Skeletal muscle tissue (tissue), 4 donors: Measurements from ENCODE around the gene CLEC11A. TPM values are rescaled to one million over a fixed set of nuclear protein-coding genes. Genes with fewer than 3 reads are reported as not detected.
A peak's percentile ranks its signal among the peaks of the same experiment; 100 is the strongest.

ENCODE experiments used
- H3K27ac ChIP-seq: one replicate; pipeline ENCODE4 v1.7.0; 2013; ENCODE audit warnings: mild to moderate bottlenecking, low read depth, low read length, inconsistent platforms
- H3K27me3 ChIP-seq, 3 donors: one replicate each; pipeline ENCODE4 v1.7.0; 2013; ENCODE audit warnings: low read length in 3 of 3; ENCODE audit not compliant: control insufficient read depth in 3 of 3, insufficient read depth in 3 of 3
- H3K36me3 ChIP-seq, 3 donors: one replicate each; pipeline ENCODE4 v1.7.0; 2013; ENCODE audit warnings: low read length in 3 of 3; ENCODE audit not compliant: control insufficient read depth in 3 of 3, insufficient read depth in 3 of 3
- H3K4me1 ChIP-seq, 3 donors: one replicate each; pipeline ENCODE4 v1.7.0; 2013; ENCODE audit warnings: low read length in 3 of 3, mild to moderate bottlenecking in 3 of 3; ENCODE audit not compliant: control insufficient read depth in 3 of 3, insufficient read depth in 3 of 3
- H3K4me3 ChIP-seq, 3 donors: one replicate each; pipeline ENCODE4 v1.7.0; 2013; ENCODE audit warnings: low read length in 3 of 3
- H3K9ac ChIP-seq, 3 donors: one replicate each; pipeline ENCODE4 v1.7.0; 2013; ENCODE audit warnings: low read length in 3 of 3, mild to moderate bottlenecking in 3 of 3, moderate library complexity in 2 of 3, low read depth in 1 of 3
- H3K9me3 ChIP-seq, 3 donors: one replicate each; pipeline ENCODE4 v1.7.0; 2013; ENCODE audit warnings: low read length in 3 of 3; ENCODE audit not compliant: control insufficient read depth in 3 of 3
- total RNA-seq: library from RNA; depleted of rRNA; stranded (reverse); fragments of >200 nt; gene quantifications from one replicate; pipeline ENCODE4 v1.2.3, GENCODE V29; 2014
- donor health status: Osteomylitis.

The CLEC11A gene
- total RNA-seq, 1 donor from 2014 or later, result 11.5 TPM

DNA sequence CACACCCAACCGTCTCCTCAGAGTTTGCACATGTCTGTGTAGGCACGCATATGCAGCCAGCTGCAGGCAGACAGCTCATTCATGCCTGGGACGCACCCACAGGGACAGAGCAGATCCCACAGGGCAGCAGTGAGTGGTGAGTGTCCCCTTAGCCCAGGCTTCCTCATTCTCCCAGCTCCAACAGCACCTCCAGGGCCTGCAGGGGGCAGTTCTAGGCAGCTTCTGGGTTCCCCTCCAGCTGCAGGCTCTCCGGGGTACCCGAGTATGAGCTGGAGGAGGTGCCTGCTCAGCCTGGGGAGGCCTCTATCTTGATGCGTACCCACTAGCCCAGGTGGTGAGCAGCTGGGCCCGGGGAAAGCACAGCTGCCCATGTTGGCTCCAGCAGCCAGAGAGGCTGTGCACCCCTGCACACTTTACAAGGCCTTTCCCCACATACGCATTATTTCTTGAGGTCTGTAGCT lies 2.2 kb upstream of the CLEC11A start:
- H3K27me3 ChIP-seq, result peaks cover 20 to 65% (median 45%) of the 10 kb centered on the region in 3 donors
- no peak overlapping the region for H3K27ac ChIP-seq

DNA sequence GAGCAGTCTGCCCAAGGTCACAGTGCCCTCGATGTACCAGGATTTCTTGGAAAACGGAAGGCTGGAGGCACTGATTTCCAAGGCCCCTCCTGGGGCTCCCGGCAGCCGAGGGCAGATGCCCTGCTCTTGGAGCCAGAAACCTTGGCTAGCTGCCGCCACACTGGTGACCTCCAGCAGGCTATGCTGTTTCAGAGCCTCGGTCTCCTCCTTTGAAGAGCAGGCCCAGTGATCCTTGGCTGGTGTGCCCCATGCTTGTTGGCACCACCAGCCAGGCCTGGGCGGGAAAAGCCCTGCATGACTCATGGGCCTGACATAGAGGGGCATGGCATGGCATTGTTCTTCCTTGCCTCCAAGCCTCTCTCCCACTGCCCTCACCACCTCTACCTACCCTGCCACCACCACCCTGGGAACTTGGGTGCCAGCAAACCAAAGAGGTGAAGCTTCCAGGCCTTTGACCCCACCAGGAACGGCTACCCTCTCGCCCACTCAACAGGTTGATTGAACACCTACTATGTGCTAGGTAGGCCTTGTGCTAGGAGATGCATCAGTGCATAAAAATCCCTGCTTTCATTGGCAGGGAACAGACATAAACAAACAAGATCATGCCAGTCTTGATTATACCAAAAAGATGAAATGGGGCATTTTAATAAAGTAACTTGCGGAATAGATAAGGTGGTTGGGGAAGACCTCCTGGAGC lies 1.6 kb upstream of the CLEC11A start:
- Histone ChIP-seq H3K27ac (no peak overlapping the region), H3K4me1 (peaks cover 8 to 27% (median 13%) of the 10 kb centered on the region in 3 donors), H3K9ac (no peak overlapping the region), H3K4me3 (no peak overlapping the region), H3K27me3 (peaks cover 20 to 66% (median 50%) of the 10 kb centered on the region in 3 donors), H3K36me3 (no peaks in the 10 kb centered on the region), H3K9me3 (no peaks in the 10 kb centered on the region)

More for the DNA sequence above, 2.2 kb upstream of the CLEC11A start:
- H3K4me1 ChIP-seq, result peaks cover 8 to 27% (median 11%) of the 10 kb centered on the region in 3 donors
- no peaks in the 10 kb centered on the region for H3K36me3 ChIP-seq
- H3K4me3 ChIP-seq, result no peak overlapping the region
- H3K9me3 ChIP-seq, result no peaks in the 10 kb centered on the region
- no peak overlapping the region for H3K9ac ChIP-seq

DNA sequence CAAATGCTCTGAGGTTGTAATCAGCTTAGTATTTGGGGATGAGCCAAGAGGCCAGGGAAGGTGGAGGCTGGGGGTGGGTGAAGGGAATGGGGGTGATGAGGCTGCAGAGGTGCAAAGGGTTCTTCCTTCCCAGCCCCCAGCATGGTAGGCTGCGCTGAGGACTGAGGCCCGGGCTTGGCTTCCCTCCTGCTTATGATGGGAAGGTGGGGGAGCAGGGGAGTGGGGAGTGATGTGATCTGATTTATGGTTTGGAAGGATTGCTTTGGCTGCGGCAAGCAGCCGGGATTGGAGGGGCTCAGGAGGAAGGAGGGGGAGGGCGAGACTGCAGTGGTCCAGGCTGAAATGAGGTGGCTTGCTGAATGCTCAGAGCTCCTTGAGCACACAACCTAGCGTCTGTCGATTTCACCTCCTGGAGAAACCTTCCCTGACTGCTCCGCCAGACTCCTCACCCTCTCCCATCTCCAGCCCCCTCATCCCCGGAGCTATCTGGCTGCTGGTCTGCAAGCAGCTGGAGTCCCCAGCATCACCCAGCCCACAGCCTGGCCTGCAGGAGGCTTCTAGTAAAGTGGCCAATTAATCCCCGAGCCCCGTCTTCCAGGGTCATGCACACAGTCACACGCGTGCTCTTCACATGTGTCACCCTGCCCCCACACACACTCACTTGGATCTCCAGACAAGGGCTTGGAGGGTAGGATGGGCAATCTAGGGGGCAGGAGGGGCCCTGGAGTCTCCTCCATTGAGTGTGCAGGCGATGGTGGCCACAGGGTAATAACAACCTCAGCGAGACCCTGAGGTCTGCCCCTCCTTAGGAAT lies 757 bp upstream of the CLEC11A start:
- Histone ChIP-seq H3K4me3 (peak overlapping the region; percentile 22 to 63 (median 32)), H3K36me3 (no peaks in the 10 kb centered on the region), H3K27ac (no peak overlapping the region), H3K9me3 (no peaks in the 10 kb centered on the region), H3K4me1 (peaks cover 8 to 24% (median 13%) of the 10 kb centered on the region in 3 donors), H3K9ac (peak overlapping the region in 1 of 3 donors; percentile 2), H3K27me3 (peaks cover 16 to 64% (median 47%) of the 10 kb centered on the region in 3 donors)

DNA sequence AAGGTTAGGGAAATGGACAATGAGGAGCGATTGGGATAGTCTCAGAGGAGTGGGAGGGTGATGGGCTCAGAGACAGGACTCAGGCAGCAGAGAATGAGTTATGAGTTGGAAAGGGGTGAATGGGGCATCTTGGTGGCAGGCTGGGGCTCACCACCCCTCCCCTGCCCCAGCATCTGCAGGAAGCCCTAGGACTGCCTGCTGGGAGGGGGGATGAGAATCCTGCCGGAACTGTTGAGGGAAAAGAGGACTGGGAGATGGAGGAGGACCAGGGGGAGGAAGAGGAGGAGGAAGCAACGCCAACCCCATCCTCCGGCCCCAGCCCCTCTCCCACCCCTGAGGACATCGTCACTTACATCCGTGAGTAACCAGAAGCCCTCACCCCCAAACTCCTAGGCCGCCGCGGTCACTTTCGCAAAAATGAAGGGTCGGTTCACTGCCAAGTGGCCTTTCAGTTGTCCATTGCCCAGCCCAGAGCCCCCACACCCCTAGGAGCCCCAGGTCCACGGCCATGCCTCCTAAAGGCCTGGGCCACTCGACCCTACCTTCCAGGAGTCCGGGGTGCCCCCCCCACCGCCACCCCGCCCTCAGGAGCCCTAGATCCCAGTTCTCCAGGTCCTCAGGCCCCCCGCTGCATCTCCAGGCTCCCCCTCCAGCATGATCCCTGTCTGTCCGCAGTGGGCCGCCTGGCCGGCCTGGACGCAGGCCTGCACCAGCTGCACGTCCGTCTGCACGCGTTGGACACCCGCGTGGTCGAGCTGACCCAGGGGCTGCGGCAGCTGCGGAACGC lies 764 bp downstream of the CLEC11A start:
- Histone ChIP-seq H3K27ac (peak overlapping the region; percentile 60), H3K9me3 (no peaks in the 10 kb centered on the region), H3K36me3 (no peaks in the 10 kb centered on the region), H3K4me1 (peaks cover 8 to 28% (median 16%) of the 10 kb centered on the region in 3 donors), H3K27me3 (peaks cover 19 to 70% (median 48%) of the 10 kb centered on the region in 3 donors), H3K4me3 (peak overlapping the region; percentile 65 to 79 (median 65)), H3K9ac (peak overlapping the region in 1 of 3 donors; percentile 40)

DNA sequence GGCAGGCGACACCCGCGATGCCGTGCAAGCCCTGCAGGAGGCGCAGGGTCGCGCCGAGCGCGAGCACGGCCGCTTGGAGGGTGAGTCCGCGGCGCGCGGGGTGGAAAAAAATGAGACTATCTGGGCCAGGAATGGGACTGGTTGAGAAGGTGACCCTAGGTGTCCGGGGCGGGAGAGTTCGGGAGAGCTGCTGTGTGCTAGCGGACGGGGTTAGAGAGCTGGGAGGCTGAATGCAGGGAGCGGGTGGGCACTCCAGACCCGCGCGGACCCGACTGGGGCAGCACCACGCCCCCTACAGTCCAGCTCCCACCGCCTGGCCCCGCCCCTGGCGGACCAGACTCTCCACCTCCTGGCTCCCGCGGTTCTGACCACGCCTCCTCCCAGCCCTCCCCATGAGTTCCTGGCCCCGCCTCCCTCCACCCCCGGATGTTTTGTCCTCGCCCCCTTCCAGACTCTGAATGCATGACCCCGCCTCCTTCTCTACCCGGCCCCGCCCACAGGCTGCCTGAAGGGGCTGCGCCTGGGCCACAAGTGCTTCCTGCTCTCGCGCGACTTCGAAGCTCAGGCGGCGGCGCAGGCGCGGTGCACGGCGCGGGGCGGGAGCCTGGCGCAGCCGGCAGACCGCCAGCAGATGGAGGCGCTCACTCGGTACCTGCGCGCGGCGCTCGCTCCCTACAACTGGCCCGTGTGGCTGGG lies 1.5 kb downstream of the CLEC11A start:
- Histone ChIP-seq H3K9ac (peak overlapping the region; percentile 40 to 66 (median 57)), H3K4me3 (peak overlapping the region; percentile 65 to 79 (median 73)), H3K36me3 (no peaks in the 10 kb centered on the region), H3K4me1 (peaks cover 8 to 28% (median 16%) of the 10 kb centered on the region in 3 donors), H3K9me3 (no peaks in the 10 kb centered on the region), H3K27ac (no peak overlapping the region), H3K27me3 (peaks cover 19 to 70% (median 48%) of the 10 kb centered on the region in 3 donors)

DNA sequence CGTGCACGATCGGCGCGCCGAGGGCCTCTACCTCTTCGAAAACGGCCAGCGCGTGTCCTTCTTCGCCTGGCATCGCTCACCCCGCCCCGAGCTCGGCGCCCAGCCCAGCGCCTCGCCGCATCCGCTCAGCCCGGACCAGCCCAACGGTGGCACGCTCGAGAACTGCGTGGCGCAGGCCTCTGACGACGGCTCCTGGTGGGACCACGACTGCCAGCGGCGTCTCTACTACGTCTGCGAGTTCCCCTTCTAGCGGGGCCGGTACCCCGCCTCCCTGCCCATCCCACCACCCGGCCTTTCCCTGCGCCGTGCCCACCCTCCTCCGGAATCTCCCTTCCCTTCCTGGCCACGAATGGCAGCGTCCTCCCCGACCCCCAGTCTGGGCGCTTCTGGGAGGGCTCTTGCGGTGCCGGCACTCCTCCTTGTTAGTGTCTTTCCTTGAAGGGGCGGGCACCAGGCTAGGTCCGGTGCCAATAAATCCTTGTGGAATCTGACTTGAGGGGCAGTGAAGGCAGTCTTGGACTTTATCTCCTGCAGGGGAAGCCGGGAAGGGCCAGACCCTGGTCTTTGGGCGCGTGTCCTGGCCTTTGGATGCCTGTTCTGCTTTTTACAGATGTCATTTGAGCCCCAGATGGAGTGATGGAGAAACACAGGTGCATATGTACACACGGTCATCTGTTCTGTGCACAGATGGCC lies 2.2 kb downstream of the CLEC11A start:
- H3K9me3 ChIP-seq, result no peaks in the 10 kb centered on the region
- no peak overlapping the region for H3K27ac ChIP-seq
- H3K9ac ChIP-seq, result peak overlapping the region; percentile 40 to 66 (median 57)
- H3K27me3 ChIP-seq, result peaks cover 15 to 67% (median 44%) of the 10 kb centered on the region in 3 donors
- no peaks in the 10 kb centered on the region for H3K36me3 ChIP-seq
- peaks cover 8 to 28% (median 16%) of the 10 kb centered on the region in 3 donors for H3K4me1 ChIP-seq
- peak overlapping the region; percentile 63 to 79 (median 73) for H3K4me3 ChIP-seq

DNA sequence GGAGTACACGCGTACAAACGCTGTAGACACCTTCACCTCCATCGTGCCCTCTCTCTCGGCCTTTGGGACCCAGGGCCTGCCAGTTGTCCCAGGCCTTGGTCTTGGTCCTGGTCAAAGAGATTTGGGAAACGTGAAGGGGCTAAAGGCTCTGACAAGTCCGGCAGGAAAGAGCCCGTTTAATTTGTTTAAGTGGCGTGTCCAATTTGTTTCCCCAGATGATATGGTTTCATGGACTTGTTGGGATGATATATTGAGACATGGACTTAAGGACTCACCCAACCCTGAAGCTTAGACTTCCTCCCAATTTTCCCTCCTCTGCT lies 2.7 kb downstream of the CLEC11A start:
- peaks cover 14 to 62% (median 39%) of the 10 kb centered on the region in 3 donors for H3K27me3 ChIP-seq
- H3K9me3 ChIP-seq, result no peaks in the 10 kb centered on the region
- peak overlapping the region; percentile 63 to 79 (median 73) for H3K4me3 ChIP-seq
- peak overlapping the region in 1 of 3 donors; percentile 66 for H3K9ac ChIP-seq
- H3K4me1 ChIP-seq, result peaks cover 8 to 28% (median 16%) of the 10 kb centered on the region in 3 donors
- H3K27ac ChIP-seq, result no peak overlapping the region
- no peaks in the 10 kb centered on the region for H3K36me3 ChIP-seq

DNA sequence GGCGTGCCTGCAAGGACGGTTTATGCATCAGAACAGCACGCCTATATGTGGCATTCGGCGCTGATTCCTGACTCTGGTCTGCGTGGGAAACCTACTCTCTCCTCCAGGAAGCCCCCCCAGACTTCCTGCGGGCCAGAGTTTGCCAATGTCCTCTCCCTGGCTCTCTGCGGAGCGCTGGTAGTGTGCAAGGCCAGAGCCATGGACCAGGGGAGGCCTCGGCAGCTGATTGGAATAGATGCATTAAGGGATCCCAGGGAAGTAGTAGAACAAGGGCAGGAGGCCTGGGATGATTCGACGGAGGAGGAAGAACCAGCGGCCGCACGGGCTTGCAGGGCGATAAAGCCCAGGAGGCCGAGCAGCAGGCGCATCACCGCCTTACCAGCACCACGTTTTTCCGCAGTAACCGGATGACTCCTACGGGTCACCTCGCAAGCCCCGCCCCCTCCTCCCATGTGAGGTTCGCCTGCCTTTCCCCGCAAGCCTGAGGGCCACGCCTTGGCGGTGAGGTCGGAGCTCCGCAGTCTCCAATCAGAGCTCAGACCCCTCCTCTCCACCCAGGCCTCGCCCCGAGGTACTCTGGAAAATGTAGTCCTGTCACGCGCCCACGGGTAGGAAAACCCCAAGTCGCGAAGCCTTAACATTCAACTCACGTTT lies 5.0 kb downstream of the CLEC11A start:
- Histone ChIP-seq H3K27ac (no peak overlapping the region), H3K4me3 (peak overlapping the region in 1 of 3 donors; percentile 13), H3K36me3 (no peaks in the 10 kb centered on the region), H3K27me3 (peaks cover 19 to 48% (median 33%) of the 10 kb centered on the region in 3 donors), H3K9ac (no peak overlapping the region), H3K4me1 (peaks cover 8 to 25% (median 12%) of the 10 kb centered on the region in 3 donors), H3K9me3 (no peaks in the 10 kb centered on the region)
